DLD1 (cell line): ENCODE measurements around the gene TSTD1.
"Not testable (repeated sequence)": the region's sequence is repeated elsewhere in the genome, so short reads cannot be mapped to it uniquely, and the experiment has no call there.

Experiments used
- in situ Hi-C: cut with HindIII; loops from 2 replicates; pipeline ENCODE4 v1.10.0; 2017; ENCODE audit warnings: low sequenced_read_pairs

TSTD1 gene

GRCh38 chr1:161009602-161010211, 29.1 kb downstream of the TSTD1 start:
- in situ Hi-C loops: no loop called here

- in situ Hi-C loops: no loop called here
Measured at GRCh38 chr1:161008869-161009510, 29.8 kb downstream of the TSTD1 start.

DNA sequence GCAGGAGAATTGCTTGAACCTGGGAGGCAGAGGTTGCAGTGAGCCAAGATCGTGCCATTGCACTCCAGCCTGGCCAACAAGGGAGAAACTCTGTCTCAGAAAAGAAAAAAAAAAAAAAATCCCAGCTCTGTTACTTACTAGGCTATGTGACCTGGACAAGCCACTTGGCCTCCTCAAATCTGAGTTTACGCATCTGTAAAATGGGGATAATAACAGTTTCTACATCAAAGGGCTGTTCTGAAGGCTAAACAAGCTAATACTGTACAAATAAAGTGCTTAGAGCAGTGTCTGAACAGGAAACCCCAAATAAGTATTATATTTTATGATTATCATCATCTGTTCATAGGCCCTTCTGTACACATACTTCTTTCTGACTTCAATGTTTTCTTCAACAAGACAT, 31.4 kb downstream of the TSTD1 start:
- in situ Hi-C loops: no loop called here

DNA sequence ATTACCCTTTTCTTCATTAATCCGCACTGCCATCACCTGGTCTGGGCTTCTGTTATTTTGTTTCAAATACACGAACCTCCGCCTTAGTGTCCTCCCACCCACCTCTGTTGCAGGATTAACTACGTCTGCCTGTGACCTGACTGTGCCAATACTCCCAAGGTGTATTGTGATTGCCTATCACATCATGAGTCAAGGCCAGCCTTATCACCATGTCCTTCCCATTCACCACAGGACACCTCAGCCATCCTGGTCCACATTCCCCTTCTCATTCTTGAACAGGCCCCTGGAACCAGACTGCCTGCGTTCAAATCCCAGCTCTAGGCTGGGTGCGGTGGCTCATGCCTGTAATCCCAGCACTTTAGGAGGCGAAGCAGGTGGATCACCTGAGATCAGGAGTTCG, 32.2 kb downstream of the TSTD1 start:
- in situ Hi-C loops: no loop called here

GRCh38 chr1:161001525-161001924, 37.2 kb downstream of the TSTD1 start:
- in situ Hi-C loops: no loop called here

DNA sequence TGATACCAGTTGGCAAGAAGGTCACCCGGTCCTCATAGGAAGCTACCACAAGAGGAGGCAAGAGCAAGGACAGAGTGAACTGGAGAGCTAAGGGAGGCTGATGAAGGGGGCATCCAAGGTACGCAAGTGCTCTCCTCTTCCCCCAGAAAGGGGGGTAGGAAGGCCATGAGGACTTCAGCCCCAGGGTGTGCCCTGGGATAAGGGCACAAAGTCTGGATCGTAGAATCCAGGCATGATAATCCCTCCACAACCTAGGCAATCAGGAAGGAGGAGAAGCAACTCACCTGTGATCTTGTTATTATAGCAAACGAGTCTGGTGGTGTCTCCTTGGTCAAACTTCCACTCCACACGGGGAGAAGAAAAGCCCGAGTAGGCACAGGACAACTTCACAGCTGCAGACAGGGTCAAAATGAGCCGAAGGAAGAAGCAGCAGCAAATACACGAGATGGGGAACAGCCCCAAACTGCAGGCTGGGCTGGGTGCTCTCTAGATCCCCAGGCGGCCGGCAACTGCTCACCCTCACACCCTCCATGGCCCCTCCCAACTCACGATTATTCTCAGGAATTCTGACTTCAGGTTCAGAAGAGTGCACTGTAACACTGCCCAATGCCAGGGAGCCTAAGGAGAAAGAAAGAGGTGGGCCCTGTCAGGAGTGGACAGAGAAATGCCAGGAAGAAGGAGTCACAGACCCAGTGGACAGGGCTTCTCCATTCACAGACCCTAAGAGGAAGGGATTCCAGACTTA, 37.9 kb downstream of the TSTD1 start:
- in situ Hi-C loops: no loop called here

GRCh38 chr1:160999376-160999775, 39.4 kb downstream of the TSTD1 start:
- in situ Hi-C loops: no loop called here

GRCh38 chr1:160997323-160998038, 41.3 kb downstream of the TSTD1 start:
- in situ Hi-C loops: no loop called here

DNA sequence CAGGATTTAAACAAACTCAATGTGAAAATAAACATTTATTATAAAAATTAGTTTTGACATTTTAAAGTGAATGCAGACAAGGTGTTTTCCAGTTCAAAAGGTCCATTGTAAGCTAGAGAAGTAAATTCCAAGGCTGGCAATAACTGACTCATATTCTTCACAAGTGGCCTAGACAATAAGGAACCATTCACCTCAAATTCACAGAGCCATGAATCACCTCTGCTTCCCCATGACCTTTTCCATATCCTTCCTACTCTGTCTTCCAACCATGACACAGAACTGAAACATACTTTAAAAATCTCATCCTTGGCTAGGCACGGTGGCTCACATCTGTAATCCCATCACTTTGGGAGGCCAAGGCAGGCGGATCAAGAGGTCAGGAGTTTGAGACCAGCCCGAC, 42.6 kb downstream of the TSTD1 start:
- in situ Hi-C loops: no loop called here

DNA sequence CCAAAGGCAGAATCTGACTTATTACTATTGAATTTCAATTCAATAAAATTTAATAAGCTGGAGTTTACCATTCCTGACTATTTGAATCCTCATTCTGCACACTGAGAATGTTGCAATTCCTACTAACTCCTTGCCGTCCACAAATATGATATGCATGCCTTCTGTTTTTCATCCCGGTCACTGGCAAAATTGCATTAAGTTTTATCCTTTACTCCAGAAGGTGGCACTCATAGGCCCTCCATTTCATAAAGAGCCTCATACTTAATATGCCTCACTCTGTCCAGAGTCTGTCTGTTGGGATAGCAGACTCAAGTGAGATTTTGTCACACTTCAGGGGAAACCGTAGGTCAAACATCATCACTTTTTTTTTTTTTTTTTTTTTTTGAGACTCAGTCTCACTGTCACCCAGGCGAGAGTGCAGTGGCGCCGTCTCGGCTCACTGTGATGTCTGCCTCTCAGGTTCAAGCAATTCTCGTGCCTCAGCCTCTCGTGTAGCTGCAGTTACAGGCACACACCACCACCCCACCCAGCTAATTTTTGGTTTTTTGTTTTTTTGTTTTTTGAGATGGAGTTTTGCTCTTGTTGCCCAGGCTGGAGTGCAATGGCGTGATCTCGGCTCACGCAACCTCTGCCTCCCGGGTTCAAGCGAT, 45.1 kb downstream of the TSTD1 start:
- in situ Hi-C loops: no loop called here

DNA sequence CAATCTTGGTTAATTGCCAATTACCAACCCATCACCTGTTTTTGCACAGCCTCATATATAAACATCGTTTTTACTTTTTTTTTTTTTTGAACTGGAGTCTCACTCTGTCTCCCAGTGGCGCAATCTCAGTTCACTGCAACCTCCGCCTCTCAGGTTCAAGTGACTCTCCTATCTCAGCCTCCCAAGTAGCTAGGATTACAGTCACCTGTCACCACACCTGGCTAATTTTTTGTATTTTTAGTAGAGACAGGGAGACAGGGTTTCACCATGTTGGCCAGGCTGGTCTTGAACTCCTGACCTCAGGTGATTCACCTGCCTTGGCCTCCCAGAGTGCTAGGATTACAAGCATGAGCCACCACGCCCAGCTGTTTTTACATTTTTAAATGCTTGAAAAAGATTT, 46.7 kb downstream of the TSTD1 start:
- in situ Hi-C loops: not testable (repeated sequence)
